NOMO-1 (cell line): Measurements from ENCODE around the gene PPP1R37.

ENCODE experiments used
- DNase-seq, 2 experiments: peaks; one replicate each; lab custom pipeline; 2025; ENCODE audit not compliant: unreplicated experiment in 2 of 2; lab: John Stamatoyannopoulos, UW

The PPP1R37 gene

GRCh38 chr19:45162608-45163143, 69.7 kb downstream of the PPP1R37 start:
- DNase-seq: peak in 1 of 2 experiments; percentile 12

- no peak for DNase-seq
Measured at GRCh38 chr19:45163156-45163555, 70.2 kb downstream of the PPP1R37 start.

- DNase-seq: no peak
Measured at GRCh38 chr19:45163751-45164460, 70.9 kb downstream of the PPP1R37 start.

- peak in 1 of 2 experiments; percentile 28 for DNase-seq
Measured at GRCh38 chr19:45164577-45165335, 71.8 kb downstream of the PPP1R37 start.

GRCh38 chr19:45166723-45167252, 73.8 kb downstream of the PPP1R37 start:
- DNase-seq: no peak

- no peak for DNase-seq
Measured at GRCh38 chr19:45168767-45169351, 75.9 kb downstream of the PPP1R37 start.

DNA sequence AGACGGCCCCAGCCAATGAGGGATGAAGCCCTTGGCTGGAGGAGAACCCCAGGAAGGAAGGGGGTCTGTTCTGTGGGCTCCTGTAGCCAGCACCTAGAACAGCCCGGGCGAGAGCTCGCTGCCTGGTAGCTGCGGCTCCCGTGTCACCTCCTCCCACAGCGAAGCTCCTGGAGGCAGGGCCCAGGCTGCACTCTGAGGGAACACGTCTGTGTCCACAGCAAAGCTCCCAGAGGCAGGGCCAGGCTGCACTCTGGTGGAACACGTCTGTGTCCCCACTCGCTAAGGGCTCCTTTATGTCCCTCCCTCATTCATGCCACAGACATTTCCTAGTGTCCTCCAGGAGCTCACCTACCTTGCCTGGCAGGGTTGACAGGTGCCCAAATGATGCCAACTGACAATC, 76.6 kb downstream of the PPP1R37 start:
- no peak for DNase-seq

GRCh38 chr19:45170146-45171106, 77.4 kb downstream of the PPP1R37 start:
- DNase-seq: no peak

- no peak for DNase-seq
Measured at GRCh38 chr19:45171211-45171623, 78.2 kb downstream of the PPP1R37 start.

- no peak for DNase-seq
Measured at GRCh38 chr19:45172173-45172572, 79.2 kb downstream of the PPP1R37 start.

GRCh38 chr19:45172611-45173208, 79.7 kb downstream of the PPP1R37 start:
- DNase-seq: no peak

- DNase-seq: no peak
Measured at GRCh38 chr19:45173816-45174215, 80.8 kb downstream of the PPP1R37 start.

DNA sequence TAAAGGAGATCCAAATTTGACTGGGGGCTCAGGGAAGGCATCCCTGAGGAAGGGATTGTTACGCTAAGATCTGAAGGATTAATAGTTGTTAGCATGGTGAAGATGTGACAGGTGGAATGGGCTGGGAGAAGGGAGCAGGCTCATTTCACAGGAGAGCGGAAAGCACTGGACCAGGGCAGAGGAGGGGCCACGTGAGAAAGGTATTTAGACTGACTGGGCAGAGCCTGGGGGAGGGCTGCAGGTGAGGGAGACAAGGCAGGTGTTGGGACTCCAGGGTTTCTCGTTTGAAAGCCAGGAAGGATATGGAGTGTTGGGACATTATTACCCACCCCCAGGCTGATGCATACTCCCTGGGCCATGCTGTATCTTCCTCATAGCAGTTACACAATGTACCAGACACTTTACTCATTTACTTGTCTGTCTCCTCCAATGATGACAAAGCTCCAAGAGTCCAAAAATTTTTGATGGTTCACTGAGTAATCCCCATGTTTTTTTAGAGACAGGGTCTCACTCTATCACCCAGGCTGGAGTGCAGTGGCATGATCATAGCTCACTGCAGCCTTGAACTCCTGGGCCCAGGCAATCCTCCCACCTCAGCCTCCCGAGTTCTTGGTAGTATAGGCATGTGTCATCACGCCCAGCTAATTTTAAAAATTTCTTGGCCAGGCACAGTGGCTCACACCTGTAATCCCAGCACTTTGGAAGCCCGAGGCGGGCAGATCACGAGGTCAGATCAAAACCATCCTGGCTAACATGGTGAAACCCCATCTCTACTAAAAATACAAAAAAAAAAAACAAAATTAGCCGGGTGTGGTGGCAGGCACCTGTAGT, 82.8 kb downstream of the PPP1R37 start:
- no peak for DNase-seq

DNA sequence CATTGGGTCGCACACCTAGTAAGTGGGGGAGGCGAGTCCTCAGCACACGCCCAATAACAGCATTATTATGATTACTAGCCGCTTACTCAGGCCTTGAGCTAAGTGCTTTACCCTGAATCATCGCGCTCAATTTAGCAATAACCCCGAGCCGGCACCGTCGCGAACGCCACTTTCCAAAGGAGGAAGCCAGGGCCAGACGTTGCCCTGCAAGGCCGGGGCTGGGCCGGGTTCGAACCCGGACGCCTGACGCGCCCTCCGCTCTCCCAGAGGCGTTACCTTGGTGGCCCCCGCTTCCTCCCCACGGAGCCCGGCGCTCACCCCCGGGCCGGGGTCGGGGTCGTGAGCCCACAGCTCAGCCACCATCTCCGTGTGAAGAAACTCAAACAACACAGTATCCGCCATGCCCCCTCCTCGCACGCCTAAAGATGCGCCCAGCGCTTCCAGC, 84.9 kb downstream of the PPP1R37 start, which contains the start of gene TRAPPC6A:
TRAPPC6A (minus strand) TSS at position 421 of the 445 bp plus-strand sequence; CDS start at position 402, 19 bp downstream.
- peak; percentile 83 to 85 for DNase-seq

DNA sequence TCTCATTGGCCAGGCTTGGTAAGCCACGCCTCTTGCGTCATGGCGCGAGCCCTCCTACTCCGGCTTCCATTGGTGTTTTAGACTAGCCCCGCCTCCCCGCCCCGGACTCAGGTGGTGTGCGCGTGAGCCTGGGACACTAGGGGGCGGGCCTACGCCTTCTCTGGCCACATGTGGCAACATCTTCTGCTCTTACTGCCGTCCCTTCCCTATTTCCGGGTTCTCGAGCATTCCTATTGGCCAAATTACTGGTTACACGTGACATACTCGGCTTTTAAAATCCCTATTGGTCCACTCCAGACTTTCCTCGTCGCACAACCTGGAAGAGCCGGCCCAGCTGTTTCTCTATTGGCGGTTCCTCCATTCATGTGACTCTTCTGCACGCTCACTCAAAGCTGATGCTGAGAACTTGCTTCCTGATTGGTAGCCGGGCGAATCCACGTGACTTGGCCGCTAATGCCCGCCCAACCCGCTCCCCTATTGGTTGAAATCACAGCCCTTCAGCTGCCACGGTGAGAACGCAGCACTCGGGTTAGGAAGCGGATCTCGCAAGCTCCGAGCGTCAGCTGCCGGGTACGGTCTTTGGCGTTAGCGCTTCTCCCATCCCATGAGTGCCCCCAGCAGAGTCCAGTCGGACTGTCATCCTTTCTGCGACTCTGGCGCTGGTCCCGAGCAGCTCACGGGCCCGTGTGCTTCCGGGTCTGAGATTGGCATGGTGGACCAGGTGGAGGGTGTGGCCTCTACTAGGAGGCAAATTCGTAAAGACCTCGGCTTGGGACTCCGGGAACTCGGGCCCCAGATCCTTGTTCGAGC, 85.5 kb downstream of the PPP1R37 start, which contains the start of gene BLOC1S3:
BLOC1S3 (plus strand) TSS at position 523 of the 810 bp plus-strand sequence. CDS start 513 bp downstream, outside the sequence.
- peak; percentile 100 for DNase-seq

- DNase-seq: no peak
Measured at GRCh38 chr19:45179072-45179891, 86.3 kb downstream of the PPP1R37 start.

- DNase-seq: no peak
Measured at GRCh38 chr19:45179892-45180370, 87.0 kb downstream of the PPP1R37 start.
